PC-9 (cell line): ENCODE results near the gene LRRC4B. TPM values are rescaled to one million over a fixed set of nuclear protein-coding genes. Genes with fewer than 3 reads are reported as not detected.

Experiments used
- BruUV-seq: library from RNA; stranded (reverse); fragments of 400-500 nt; replicated peaks from 2 replicates; lab custom pipeline; 2021; lab: Mats Ljungman, UMichigan
- CTCF ChIA-PET: fragments of 300-600 bp; sonication (Branson Sonifier 250); formaldehyde crosslinking; loops from one replicate; lab custom pipeline; 2022; ENCODE audit warnings: antibody characterized with exemption; lab: Charles Lee
- POLR2A ChIA-PET: fragments of 300-600 bp; sonication (Branson Sonifier 250); formaldehyde crosslinking; loops from one replicate; lab custom pipeline; 2022; ENCODE audit warnings: antibody characterized with exemption; ENCODE audit not compliant: unreplicated experiment; lab: Charles Lee
- DNase-seq, 2 experiments: peaks; one replicate each; pipeline versions ENCODE4 v3.0.0 to v3.0.0-alpha.2; 2015 to 2022; ENCODE audit warnings: mixed read lengths in 1 of 2
- H2AFZ ChIP-seq: fragments of 200-600 bp; sonication (generic); 2 replicates; pipeline ENCODE4 v1.8.1; 2017; ENCODE audit warnings: antibody characterized with exemption
- H3F3A ChIP-seq: fragments of 200-600 bp; sonication (generic); 2 replicates; pipeline ENCODE4 v1.8.1; 2017; ENCODE audit warnings: antibody characterized with exemption, mild to moderate bottlenecking, low read depth; ENCODE audit not compliant: insufficient read depth
- H3K27ac ChIP-seq: fragments of 200-600 bp; sonication (generic); 2 replicates; pipeline ENCODE4 v1.6.1; 2016; ENCODE audit warnings: mixed run types
- H3K27me3 ChIP-seq: fragments of 200-600 bp; sonication (generic); 2 replicates; pipeline ENCODE4 v1.6.1; 2016; ENCODE audit warnings: low read depth, mixed run types; ENCODE audit not compliant: insufficient read depth
- H3K36me3 ChIP-seq: fragments of 200-600 bp; sonication (generic); 2 replicates; pipeline ENCODE4 v1.6.1; 2016; ENCODE audit warnings: low read depth, mixed run types
- H3K4me1 ChIP-seq: fragments of 200-600 bp; sonication (generic); replicated peaks from 2 replicates; pipeline ENCODE4 v1.6.1; 2016; ENCODE audit warnings: mixed run types; ENCODE audit not compliant: insufficient read depth
- H3K4me2 ChIP-seq: fragments of 200-600 bp; sonication (generic); 2 replicates; pipeline ENCODE4 v1.6.1; 2017; ENCODE audit warnings: mixed run types
- H3K4me3 ChIP-seq: fragments of 200-600 bp; sonication (generic); 2 replicates; pipeline ENCODE4 v1.6.1; 2016; ENCODE audit warnings: mixed run types
- H3K79me2 ChIP-seq: fragments of 200-600 bp; sonication (generic); 2 replicates; pipeline ENCODE4 v1.6.1; 2017; ENCODE audit warnings: low read depth, mixed run types
- H3K9me2 ChIP-seq: fragments of 200-600 bp; sonication (generic); 2 replicates; pipeline ENCODE4 v1.8.1; 2017; ENCODE audit warnings: mild to moderate bottlenecking; ENCODE audit not compliant: insufficient read depth
- H3K9me3 ChIP-seq: fragments of 200-600 bp; sonication (generic); 2 replicates; pipeline ENCODE4 v1.8.1; 2016; ENCODE audit warnings: low read depth; ENCODE audit not compliant: insufficient read depth
- H4K20me1 ChIP-seq: fragments of 200-600 bp; sonication (generic); 2 replicates; pipeline ENCODE4 v1.8.1; 2017; ENCODE audit not compliant: insufficient read depth
- EZH2 ChIP-seq: fragments of 200-600 bp; sonication (generic); IDR thresholded peaks from 2 replicates; pipeline ENCODE4 v1.8.0; 2017; ENCODE audit warnings: antibody characterized with exemption, low read depth
- intact Hi-C: fragments of 100-400 bp; cut with micrococcal nuclease; formaldehyde crosslinking; loops from one replicate; pipeline ENCODE4 v1.10.0; 2022; ENCODE audit not compliant: unreplicated experiment
- total RNA-seq: library from RNA; stranded (reverse); gene quantifications from 2 replicates; pipeline ENCODE4 v1.2.3, GENCODE V29; 2021
- TF ChIP-seq, protein P1 (sequence below): fragments of 200-600 bp; sonication (generic); conservative IDR thresholded peaks from 2 replicates; pipeline ENCODE4 v1.6.1; 2017; ENCODE audit warnings: mixed run types, antibody characterized with exemption, mild to moderate bottlenecking, moderate library complexity

Gene LRRC4B
- total RNA-seq, 1 experiment from 2014 or later: not detected

DNA sequence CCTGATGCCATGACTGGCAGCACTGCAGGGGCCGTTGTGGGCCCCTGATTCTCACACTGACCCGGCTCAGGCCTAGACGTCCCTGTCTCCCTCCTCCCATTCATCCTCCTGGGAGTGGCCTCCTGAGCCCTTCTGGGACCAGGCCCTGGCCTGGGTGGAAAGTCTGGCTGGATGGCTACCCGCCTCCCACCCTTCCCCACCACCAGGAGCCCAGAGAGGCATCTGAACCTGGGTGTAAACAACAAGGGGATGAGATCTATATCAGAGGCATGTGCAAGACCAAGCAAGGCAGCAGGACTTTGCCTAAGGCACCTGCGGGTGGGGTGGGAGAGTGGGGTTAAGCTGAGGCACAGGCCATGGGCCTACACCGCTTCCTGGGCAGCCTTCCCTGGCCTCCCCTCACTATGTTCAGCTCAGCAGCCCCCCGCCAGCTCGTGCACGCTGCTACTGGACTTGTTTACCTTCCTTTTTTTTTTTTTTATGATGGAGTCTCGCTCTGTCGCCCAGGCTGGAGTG is 32.5 kb downstream of the LRRC4B start:
- DNase-seq: no peak
- H2AFZ ChIP-seq: no peak overlapping the region
- H3K9me2 ChIP-seq: no peaks in the 10 kb centered on the region
- TF ChIP-seq, protein P1, sequence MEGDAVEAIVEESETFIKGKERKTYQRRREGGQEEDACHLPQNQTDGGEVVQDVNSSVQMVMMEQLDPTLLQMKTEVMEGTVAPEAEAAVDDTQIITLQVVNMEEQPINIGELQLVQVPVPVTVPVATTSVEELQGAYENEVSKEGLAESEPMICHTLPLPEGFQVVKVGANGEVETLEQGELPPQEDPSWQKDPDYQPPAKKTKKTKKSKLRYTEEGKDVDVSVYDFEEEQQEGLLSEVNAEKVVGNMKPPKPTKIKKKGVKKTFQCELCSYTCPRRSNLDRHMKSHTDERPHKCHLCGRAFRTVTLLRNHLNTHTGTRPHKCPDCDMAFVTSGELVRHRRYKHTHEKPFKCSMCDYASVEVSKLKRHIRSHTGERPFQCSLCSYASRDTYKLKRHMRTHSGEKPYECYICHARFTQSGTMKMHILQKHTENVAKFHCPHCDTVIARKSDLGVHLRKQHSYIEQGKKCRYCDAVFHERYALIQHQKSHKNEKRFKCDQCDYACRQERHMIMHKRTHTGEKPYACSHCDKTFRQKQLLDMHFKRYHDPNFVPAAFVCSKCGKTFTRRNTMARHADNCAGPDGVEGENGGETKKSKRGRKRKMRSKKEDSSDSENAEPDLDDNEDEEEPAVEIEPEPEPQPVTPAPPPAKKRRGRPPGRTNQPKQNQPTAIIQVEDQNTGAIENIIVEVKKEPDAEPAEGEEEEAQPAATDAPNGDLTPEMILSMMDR: no peak
- no peak for TF ChIP-seq EZH2
- H3K79me2 ChIP-seq: no peaks in the 10 kb centered on the region
- no peaks in the 10 kb centered on the region for H3K36me3 ChIP-seq
- peaks cover 81% of the 10 kb centered on the region for H3K27me3 ChIP-seq
- H4K20me1 ChIP-seq: no peaks in the 10 kb centered on the region
- no peak overlapping the region for H3K4me2 ChIP-seq
- no peak overlapping the region for H3K4me3 ChIP-seq
- H3K27ac ChIP-seq: no peak overlapping the region
- POLR2A ChIA-PET: no interaction called here
- CTCF ChIA-PET: no interaction called here
- no TSS peak for BruUV-seq
- H3F3A ChIP-seq: no peaks in the 10 kb centered on the region
- intact Hi-C loops: loop anchor here (2.0 to 10.0 kb wide), 4 partner anchors 171 to 633 kb away; partner anchors contain the start of gene NAPSA
- H3K4me1 ChIP-seq: no peaks in the 10 kb centered on the region
- peaks cover 3% of the 10 kb centered on the region; the same call in 1 of the 2 replicates for H3K9me3 ChIP-seq

DNA sequence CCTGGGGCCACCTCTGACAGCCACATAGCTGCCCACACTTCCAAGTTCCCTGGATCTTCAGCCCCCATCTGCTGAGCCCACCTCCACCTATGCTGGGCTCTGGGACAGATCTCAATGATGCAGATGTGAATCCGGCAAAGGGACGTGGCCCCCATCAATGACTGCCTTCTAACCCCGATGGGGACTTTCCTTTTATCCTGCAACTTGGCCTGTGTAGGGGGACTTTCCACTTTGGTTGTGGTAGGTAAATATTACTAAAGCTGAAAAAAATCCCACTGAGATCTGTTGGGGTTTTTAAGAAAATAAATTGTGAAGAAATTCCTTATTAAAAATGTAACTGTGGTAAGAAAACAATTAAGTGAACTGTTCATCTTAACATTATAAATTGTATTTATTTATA is 33.8 kb downstream of the LRRC4B start:
- ChIA-PET POLR2A (no interaction called here), CTCF (no interaction called here)
- Histone ChIP-seq H4K20me1 (no peaks in the 10 kb centered on the region), H3F3A (no peaks in the 10 kb centered on the region), H3K36me3 (no peaks in the 10 kb centered on the region), H3K4me2 (no peak overlapping the region), H3K27ac (no peak overlapping the region), H2AFZ (no peak overlapping the region), H3K9me2 (no peaks in the 10 kb centered on the region), H3K27me3 (peaks cover 83% of the 10 kb centered on the region), H3K79me2 (no peaks in the 10 kb centered on the region), H3K9me3 (peaks cover 3% of the 10 kb centered on the region; the same call in 1 of the 2 replicates), H3K4me1 (no peaks in the 10 kb centered on the region), H3K4me3 (no peak overlapping the region)
- DNase-seq: no peak
- intact Hi-C loops: loop anchor here (10.0 kb wide), 2 partner anchors 170 to 390 kb away; partner anchors contain the start of gene NAPSA
- no peak for TF ChIP-seq EZH2
- TF ChIP-seq, protein P1: no peak
- no TSS peak for BruUV-seq

DNA sequence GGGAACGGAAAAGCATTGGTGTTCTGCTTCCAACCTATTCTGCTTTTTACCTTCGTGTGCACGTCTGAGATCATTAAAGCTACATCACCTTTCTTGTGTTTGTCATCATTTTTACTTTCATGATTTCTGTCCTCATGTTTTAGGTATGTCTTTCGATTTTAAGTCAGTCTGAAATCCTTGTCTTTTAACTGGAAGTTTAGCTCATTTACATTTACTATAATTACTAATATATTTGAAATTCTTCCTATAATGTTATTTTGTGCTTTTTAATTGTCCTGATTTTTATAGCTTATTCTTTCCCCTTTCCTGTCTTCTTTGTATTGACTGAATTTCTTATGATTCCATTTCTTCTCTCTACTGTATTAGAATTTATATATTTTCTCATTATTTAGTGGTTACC is 35.3 kb downstream of the LRRC4B start:
- Histone ChIP-seq H3K36me3 (no peaks in the 10 kb centered on the region), H3K4me2 (no peak overlapping the region), H3K4me1 (no peaks in the 10 kb centered on the region), H3K4me3 (no peak overlapping the region), H3K9me2 (no peaks in the 10 kb centered on the region), H3K27ac (no peak overlapping the region), H3F3A (no peaks in the 10 kb centered on the region), H3K9me3 (peaks cover 3% of the 10 kb centered on the region; the same call in 1 of the 2 replicates), H4K20me1 (no peaks in the 10 kb centered on the region), H2AFZ (no peak overlapping the region), H3K27me3 (peaks cover 93% of the 10 kb centered on the region), H3K79me2 (no peaks in the 10 kb centered on the region)
- no peak for DNase-seq
- CTCF ChIA-PET: no interaction called here
- no TSS peak for BruUV-seq
- intact Hi-C loops: loop anchor here (10.0 kb wide), 2 partner anchors 168 to 392 kb away; partner anchors contain the start of gene NAPSA
- POLR2A ChIA-PET: no interaction called here
- TF ChIP-seq EZH2: no peak
- TF ChIP-seq, protein P1: no peak
